GM18517 (cell line): ENCODE measurements around the gene KLHDC8B.

Source experiments
- ATAC-seq: cut with Tn5 transposase; IDR thresholded peaks from one replicate; pipeline ENCODE4 v1.9.1; 2021; ENCODE audit warnings: mild to moderate bottlenecking, moderate library complexity; ENCODE audit not compliant: unreplicated experiment

KLHDC8B gene

DNA sequence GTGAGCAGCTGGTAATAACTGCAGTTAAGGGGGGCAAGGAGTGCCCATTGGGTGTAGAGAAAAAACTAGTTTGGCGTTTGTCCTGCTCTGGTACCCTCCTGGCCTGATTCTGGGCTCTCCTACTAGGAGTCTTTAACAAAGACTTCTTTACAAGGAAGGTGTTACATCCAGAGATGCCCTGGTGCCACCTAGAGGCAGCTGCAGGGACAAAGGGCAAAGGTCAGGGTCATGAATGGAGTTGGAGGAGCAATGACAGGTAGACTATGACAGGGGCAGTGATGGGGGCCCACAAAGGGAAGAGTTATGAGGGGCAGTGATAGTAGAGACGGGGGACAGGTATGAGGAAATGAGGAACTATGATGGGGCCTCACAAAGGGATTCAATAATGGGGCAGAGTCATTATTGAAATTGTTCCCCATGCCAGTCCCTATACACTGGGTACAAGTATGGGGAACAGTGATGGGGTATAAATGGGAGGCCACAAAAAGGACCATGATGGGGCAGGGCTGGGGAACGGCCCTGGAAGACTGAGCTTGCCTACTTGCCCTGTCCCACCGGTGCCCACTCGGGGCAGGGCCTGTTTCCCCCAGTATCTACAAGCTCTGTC is 13.2 kb upstream of the KLHDC8B start:
- no peak for ATAC-seq

DNA sequence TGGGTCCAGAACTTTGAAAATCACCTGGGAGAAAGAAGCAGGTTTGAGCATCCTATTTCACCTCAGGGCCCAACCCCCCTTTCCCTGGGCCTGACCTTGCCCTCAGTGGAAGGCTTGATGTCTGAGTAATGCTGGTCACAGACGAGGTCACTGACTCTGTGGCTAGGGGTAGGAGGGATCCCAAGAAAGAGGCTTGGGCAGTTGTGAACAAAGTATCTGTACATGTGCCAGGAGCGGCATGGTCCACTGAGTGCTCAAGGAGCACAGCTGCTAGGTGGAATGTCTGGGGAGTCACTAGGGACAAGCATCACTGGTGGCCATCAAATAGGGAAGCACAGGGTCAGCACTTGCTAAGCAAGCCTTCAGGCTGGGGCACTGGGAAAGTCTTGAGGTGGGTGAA is 12.6 kb upstream of the KLHDC8B start:
- ATAC-seq, result no peak

GRCh38 chr3:49161197-49161596 is 10.2 kb upstream of the KLHDC8B start:
- no peak for ATAC-seq

DNA sequence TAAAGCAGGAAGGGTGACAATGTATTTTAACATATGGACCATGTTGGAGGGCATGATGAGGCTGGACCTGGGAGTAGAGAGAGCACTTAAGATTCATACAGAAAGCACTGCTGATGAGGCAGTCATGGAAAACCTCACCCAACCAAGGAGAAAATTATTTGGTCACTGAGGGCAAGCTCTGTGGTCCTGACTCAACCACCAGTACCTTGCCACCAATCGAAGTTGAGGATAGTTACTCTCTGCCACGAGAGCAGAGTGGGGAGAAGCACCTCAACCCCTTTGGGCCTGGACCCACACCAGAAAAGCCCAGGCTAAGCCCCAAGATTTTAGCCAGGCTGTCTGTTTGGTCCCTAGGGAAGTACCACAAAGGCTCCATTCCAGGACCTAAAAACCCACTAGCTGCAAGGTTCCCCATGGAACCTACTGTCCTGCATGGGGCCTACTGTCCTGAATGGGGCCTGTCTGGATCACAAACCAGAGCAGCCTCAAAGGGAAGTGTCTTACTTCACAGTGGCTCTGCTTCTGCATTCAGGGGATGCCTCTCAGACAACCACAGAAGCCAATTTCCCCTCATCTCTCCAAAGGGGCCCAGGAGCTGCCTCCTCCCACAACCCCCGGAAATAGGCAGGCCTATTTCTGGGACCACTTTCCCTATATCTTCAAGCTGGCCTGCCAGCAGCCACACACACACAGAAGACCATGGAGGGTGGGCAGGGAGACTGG is 9.4 kb upstream of the KLHDC8B start:
- no peak for ATAC-seq

DNA sequence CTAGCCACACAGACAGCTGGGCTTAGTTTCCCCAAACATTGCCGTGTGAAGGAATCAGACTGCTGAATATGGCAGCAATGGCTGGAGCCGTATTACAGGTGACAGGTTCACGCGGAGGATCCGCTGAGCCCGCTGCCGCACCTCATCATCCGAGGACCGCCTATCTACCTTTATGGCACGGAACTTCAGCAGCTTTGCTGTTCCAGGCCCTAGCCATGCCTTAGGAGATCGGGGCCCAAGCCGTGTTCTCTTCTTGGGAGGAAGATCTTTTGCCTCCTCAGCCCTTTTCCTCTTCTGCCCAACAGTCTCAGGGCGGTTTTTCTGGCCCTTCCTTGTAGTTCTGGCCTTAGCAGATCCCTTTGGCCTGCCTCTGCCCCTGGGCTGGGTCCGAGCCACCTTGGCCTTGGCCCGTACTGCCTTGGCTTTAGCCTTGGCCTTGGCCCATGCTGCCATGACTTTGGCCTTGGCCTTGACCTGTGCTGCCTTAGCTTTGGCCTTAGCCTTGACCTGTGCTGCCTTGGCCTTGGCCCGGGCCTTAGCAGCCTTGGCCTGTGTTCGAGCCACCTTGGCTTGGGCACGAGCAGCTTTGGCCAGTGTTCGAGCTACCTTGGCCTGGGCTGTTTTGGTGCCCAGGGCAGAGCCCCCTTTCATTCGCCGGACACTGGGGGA is 8.5 kb upstream of the KLHDC8B start:
- ATAC-seq, result no peak

GRCh38 chr3:49163609-49164008 is 7.8 kb upstream of the KLHDC8B start:
- no peak for ATAC-seq

GRCh38 chr3:49164983-49165720 is 6.2 kb upstream of the KLHDC8B start:
- no peak for ATAC-seq

- no peak for ATAC-seq
Measured at GRCh38 chr3:49165771-49166751, 5.3 kb upstream of the KLHDC8B start, which contains the start of gene CCDC71. TSS of gene CCDC71 (minus strand) at chr3:49166331. CDS start at chr3:49164208, 2,123 bp downstream.

GRCh38 chr3:49166752-49167556 is 4.4 kb upstream of the KLHDC8B start:
- no peak for ATAC-seq

DNA sequence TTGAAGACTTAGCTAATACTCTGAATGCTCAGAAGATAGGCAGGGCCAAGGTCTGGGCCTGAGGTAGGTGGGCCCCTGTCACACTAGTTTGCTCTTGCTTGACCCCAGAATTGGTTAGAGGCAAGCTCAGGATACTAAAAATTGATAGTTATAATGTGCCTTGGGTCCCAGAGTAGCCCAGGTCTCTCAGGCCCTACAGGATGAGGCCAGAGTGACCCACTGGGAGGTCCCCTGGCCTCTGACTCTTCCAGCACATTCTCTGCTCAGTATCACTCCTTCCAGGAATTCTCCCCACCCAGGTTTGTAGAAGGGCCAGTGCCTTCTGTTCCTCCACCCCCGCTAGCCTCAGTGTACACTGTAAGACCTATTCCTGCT is 667 bp upstream of the KLHDC8B start:
- ATAC-seq, result no peak

DNA sequence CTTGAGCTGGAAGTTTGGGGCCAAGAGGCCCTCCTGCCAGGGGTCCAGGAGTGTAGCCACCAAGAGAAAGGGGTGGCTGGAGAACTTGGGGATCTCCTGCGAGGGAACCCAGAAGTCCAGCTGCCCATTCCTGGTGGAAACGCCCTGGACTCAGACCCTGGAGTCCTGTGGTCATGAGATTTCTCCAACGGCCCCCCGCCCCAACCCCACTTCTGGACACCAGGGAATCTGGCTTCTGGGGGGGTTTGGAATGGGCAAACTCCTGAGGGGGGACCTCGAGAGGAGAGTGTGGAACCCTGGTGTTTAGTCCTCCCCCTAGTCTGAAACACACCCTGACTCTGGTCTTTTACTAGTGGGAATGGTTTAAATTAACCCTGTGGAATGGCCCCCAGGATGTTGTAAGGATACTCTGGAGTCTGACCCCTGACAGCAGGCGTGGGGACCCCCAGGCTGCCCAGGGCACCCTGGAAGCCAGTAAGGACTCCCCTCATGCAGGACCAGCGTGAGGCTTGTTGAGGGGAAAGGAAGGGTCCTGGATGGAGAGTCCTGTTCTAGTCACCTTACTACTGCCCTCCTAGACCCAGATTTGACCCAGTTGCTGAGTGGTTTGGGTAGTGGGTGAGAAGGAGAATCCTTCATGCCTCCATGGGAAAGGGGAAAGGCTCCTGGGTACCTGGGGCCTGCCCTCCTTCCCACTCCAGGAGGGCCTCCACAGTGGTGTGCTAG is 540 bp downstream of the KLHDC8B start:
- ATAC-seq, result no peak

DNA sequence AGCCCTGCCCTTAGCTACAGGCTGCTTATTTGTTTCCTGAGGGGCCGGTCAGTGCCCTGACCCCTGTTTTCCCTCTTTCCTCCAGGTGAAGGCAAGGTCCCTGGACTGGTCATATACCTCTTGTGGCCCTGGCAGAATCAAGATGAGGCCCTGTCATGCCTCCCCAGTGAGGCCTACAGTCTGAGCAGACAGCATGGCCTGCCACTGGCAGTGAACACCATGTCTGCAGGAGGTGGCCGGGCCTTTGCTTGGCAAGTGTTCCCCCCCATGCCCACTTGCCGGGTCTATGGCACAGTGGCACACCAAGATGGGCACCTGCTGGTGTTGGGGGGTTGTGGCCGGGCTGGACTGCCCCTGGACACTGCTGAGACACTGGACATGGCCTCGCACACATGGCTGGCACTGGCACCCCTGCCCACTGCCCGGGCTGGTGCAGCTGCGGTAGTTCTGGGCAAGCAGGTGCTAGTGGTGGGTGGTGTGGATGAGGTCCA is 1.2 kb downstream of the KLHDC8B start:
- no peak for ATAC-seq

- no peak for ATAC-seq
Measured at GRCh38 chr3:49173116-49173791, 1.9 kb downstream of the KLHDC8B start.

DNA sequence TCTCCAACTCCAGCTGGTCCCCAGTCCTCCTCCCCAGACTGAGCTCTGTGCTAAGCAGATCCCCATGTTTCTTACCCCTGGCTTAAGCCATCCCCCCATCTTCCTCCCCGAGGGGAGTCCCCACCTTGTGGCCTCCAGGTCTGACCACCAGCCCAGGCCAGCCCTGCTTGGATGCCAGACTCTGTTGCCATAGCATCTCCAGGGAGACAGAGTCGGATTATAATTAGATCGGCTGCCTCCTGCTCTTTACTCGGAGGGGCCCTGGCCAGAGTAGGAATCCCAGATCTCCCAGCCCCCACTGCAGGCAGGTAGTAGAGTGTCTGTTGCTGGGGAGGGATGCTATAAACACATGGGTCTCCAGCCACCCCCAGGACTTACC is 2.4 kb downstream of the KLHDC8B start:
- ATAC-seq, result no peak

DNA sequence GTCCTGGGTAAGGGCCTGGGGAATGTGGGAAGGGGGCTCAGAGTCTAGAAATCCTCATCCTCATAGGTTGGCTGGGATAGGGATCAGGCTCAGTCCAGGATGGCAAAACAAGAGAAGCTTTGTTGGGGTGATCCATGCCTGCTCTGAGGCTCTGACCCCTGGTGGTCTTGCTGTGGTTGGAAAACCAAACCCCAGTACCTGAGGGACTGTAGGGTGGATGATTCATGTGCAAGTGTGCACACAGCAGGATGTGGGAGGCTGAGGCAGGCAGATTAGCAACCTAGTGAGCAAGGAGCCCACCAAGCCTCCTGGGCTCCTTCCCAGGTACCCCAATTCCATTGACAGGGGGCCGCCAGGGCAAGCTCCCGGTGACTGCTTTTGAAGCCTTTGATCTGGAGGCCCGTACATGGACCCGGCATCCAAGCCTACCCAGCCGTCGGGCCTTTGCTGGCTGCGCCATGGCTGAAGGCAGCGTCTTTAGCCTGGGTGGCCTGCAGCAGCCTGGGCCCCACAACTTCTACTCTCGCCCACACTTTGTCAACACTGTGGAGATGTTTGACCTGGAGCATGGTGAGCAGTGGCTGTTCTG is 3.1 kb downstream of the KLHDC8B start:
- no peak for ATAC-seq

DNA sequence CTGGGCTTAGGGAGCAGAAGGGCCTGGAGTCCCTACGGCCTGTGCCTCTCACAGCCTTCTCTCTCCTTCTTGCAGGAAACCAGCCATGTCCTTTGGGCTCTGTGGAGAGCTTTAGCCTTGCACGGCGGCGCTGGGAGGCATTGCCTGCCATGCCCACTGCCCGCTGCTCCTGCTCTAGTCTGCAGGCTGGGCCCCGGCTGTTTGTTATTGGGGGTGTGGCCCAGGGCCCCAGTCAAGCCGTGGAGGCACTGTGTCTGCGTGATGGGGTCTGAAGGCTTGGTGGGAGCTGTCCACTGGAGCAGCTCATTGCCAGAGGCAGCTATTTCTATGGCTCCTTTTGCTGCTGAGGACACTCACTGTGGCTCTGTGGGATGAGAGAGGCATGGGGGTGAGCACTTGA is 4.1 kb downstream of the KLHDC8B start:
- ATAC-seq, result no peak

GRCh38 chr3:49177073-49177472 is 5.7 kb downstream of the KLHDC8B start:
- ATAC-seq, result no peak

DNA sequence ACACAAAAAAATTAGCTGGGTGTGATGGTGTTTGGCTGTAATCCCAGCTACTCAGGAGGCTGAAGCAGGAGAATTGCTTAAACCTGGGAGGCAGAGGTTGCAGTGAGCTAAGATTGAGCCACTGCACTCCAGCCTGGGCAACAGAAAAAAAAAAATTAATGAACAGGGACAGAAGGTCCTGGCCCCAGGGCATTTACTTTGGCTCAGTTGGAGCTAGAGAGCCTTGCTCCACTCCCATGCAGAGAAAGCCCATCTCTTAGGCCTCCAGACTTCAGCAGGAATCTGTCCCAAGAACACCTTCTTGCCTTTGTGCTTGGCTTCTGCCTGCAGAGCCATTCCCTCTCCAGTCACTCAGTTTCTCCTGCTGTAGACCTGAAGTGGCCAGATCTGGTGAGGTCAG is 8.7 kb downstream of the KLHDC8B start:
- no peak for ATAC-seq
